Measurements from ENCODE around the gene SLX4.
"Not testable (repeated sequence)": the region's sequence is repeated elsewhere in the genome, so short reads cannot be mapped to it uniquely, and the experiment has no call there.

The SLX4 gene

GRCh38 chr16:3611146-3611975 is at the start of gene SLX4:
Gene SLX4 (minus strand): TSS chr16:3611606. CDS start chr16:3608964, 2,642 bp downstream.
- peak within 1 kb of the TSS; percentile 87 for H3K27ac ChIP-seq
- TF ChIP-seq CTCF (conservative IDR thresholded peaks at IDR 0.05) (no peak), ZFX (IDR thresholded peaks at IDR 0.05) (no peak)

GRCh38 chr16:3659251-3659650 is 47.8 kb upstream of the SLX4 start:
- no peak overlapping the region for H3K27ac ChIP-seq
- TF ChIP-seq CTCF (conservative IDR thresholded peaks at IDR 0.05): no peak
- TF ChIP-seq ZFX (IDR thresholded peaks at IDR 0.05): no peak

GRCh38 chr16:3656491-3657468 is 45.4 kb upstream of the SLX4 start:
- TF ChIP-seq ZFX (IDR thresholded peaks at IDR 0.05) (no peak), CTCF (conservative IDR thresholded peaks at IDR 0.05) (no peak)
- no peak overlapping the region for H3K27ac ChIP-seq

GRCh38 chr16:3656160-3656490 is 44.7 kb upstream of the SLX4 start:
- not testable (repeated sequence) for H3K27ac ChIP-seq

GRCh38 chr16:3655396-3656159 is 44.2 kb upstream of the SLX4 start:
- no peak for TF ChIP-seq ZFX (IDR thresholded peaks at IDR 0.05)
- TF ChIP-seq CTCF (conservative IDR thresholded peaks at IDR 0.05): no peak
- no peak overlapping the region for H3K27ac ChIP-seq

- H3K27ac ChIP-seq: peak overlapping the region; percentile 6; the same call in 1 of the 2 replicates
- TF ChIP-seq CTCF (conservative IDR thresholded peaks at IDR 0.05) (no peak), ZFX (IDR thresholded peaks at IDR 0.05) (no peak)
Observed at GRCh38 chr16:3655030-3655395, 43.6 kb upstream of the SLX4 start.

- no peak for TF ChIP-seq ZFX (IDR thresholded peaks at IDR 0.05)
- peak; percentile 88 for TF ChIP-seq CTCF (conservative IDR thresholded peaks at IDR 0.05)
- H3K27ac ChIP-seq: peak within 1 kb of the TSS; percentile 6; the same call in 1 of the 2 replicates
Observed at GRCh38 chr16:3654249-3654991, 43.0 kb upstream of the SLX4 start, which contains the start of gene DNASE1. Gene DNASE1 (plus strand): TSS chr16:3654691. CDS start chr16:3655374, 683 bp downstream.

All from C4-2B (cell line).